ENCODE measurements around the gene SLC7A14. TPM values are rescaled to one million over a fixed set of nuclear protein-coding genes. Genes with fewer than 3 reads are reported as not detected.

SLC7A14 gene
- total RNA-seq, 2 donors from 2014 or later, result 0.26 TPM; not detected in 1

GRCh38 chr3:170454509-170454908, 131.4 kb downstream of the SLC7A14 start:
- Histone ChIP-seq H3K4me3 (no peak overlapping the region), H3K36me3 (replicated peaks in 1 of 2; ENCODE audit: insufficient read depth in 1 of 2, low read depth in 2 of 2) (no peaks in the 10 kb centered on the region), H3K27ac (no peak overlapping the region), H3K4me1 (no peaks in the 10 kb centered on the region), H3K9me3 (no peaks in the 10 kb centered on the region), H3K27me3 (no peaks in the 10 kb centered on the region)
- intact Hi-C loops (cut with DNase I), result no loop called here
- WGBS, 2 donors, result 56 to 79% methylated on average over 6 of the region's 6 CpGs
- TF ChIP-seq CTCF (IDR thresholded peaks at IDR 0.05) (no peak), POLR2A (IDR thresholded peaks at IDR 0.05) (no peak)
- no peak for ATAC-seq
- DNase-seq, result no peak

GRCh38 chr3:170450039-170450438, 135.8 kb downstream of the SLC7A14 start:
- Histone ChIP-seq H3K9me3 (no peaks in the 10 kb centered on the region), H3K27me3 (no peaks in the 10 kb centered on the region), H3K27ac (no peak overlapping the region), H3K36me3 (replicated peaks in 1 of 2; ENCODE audit: insufficient read depth in 1 of 2, low read depth in 2 of 2) (no peaks in the 10 kb centered on the region), H3K4me3 (no peak overlapping the region), H3K4me1 (no peaks in the 10 kb centered on the region)
- intact Hi-C loops (cut with DNase I), result no loop called here
- no peak for ATAC-seq
- WGBS, 2 donors, result 86 to 89% methylated on average over 2 of the region's 2 CpGs
- no peak for TF ChIP-seq POLR2A (IDR thresholded peaks at IDR 0.05)
- no peak for DNase-seq

GRCh38 chr3:170448584-170448983, 137.3 kb downstream of the SLC7A14 start:
- intact Hi-C loops (cut with DNase I), result no loop called here
- Histone ChIP-seq H3K27ac (no peak overlapping the region), H3K36me3 (replicated peaks in 1 of 2; ENCODE audit: insufficient read depth in 1 of 2, low read depth in 2 of 2) (no peaks in the 10 kb centered on the region), H3K4me3 (no peak overlapping the region), H3K9me3 (no peaks in the 10 kb centered on the region), H3K27me3 (no peaks in the 10 kb centered on the region), H3K4me1 (no peaks in the 10 kb centered on the region)
- 74 to 89% methylated on average over 3 of the region's 3 CpGs for WGBS, 2 donors
- no peak for DNase-seq
- no peak for ATAC-seq
- TF ChIP-seq CTCF (IDR thresholded peaks at IDR 0.05) (no peak), POLR2A (IDR thresholded peaks at IDR 0.05) (no peak)

- DNase-seq, result no peak
- Histone ChIP-seq H3K4me1 (no peaks in the 10 kb centered on the region), H3K27me3 (no peaks in the 10 kb centered on the region), H3K9me3 (no peaks in the 10 kb centered on the region), H3K36me3 (replicated peaks in 1 of 2; ENCODE audit: insufficient read depth in 1 of 2, low read depth in 2 of 2) (no peaks in the 10 kb centered on the region), H3K27ac (no peak overlapping the region), H3K4me3 (no peak overlapping the region)
- no peak for ATAC-seq
- intact Hi-C loops (cut with DNase I), result no loop called here
- TF ChIP-seq POLR2A (IDR thresholded peaks at IDR 0.05) (no peak), CTCF (IDR thresholded peaks at IDR 0.05) (no peak)
Observed at GRCh38 chr3:170443457-170443856, 142.4 kb downstream of the SLC7A14 start.

- Histone ChIP-seq H3K27ac (no peak overlapping the region), H3K9me3 (no peaks in the 10 kb centered on the region), H3K27me3 (no peaks in the 10 kb centered on the region), H3K36me3 (replicated peaks in 1 of 2; ENCODE audit: insufficient read depth in 1 of 2, low read depth in 2 of 2) (no peaks in the 10 kb centered on the region), H3K4me1 (no peaks in the 10 kb centered on the region), H3K4me3 (no peak overlapping the region)
- intact Hi-C loops (cut with DNase I), result no loop called here
- DNase-seq (no peak), ATAC-seq (no peak)
- TF ChIP-seq POLR2A (IDR thresholded peaks at IDR 0.05) (no peak), CTCF (IDR thresholded peaks at IDR 0.05) (no peak)
Observed at GRCh38 chr3:170442947-170443346, 142.9 kb downstream of the SLC7A14 start.
